ENCODE results near the gene CCT4.
"Not testable (repeated sequence)": the region's sequence is repeated elsewhere in the genome, so short reads cannot be mapped to it uniquely, and the experiment has no call there.

Gene CCT4

GRCh38 chr2:61882850-61883249 lies 5.6 kb downstream of the CCT4 start:
- DNase-seq (ENCODE audit: low read depth in 2 of 3, low spot score in 2 of 3) = no peak

- not testable (repeated sequence) for DNase-seq (ENCODE audit: low read depth in 2 of 3, low spot score in 2 of 3)
These were observed 9.1 kb downstream of the CCT4 start for GRCh38 chr2:61879351-61879750.

- no peak for DNase-seq (ENCODE audit: low read depth in 2 of 3, low spot score in 2 of 3)
These were observed 9.7 kb downstream of the CCT4 start for GRCh38 chr2:61878761-61879160.

GRCh38 chr2:61877571-61878245 lies 10.7 kb downstream of the CCT4 start:
- DNase-seq (ENCODE audit: low read depth in 2 of 3, low spot score in 2 of 3) = no peak

GRCh38 chr2:61876400-61876799 lies 12.1 kb downstream of the CCT4 start:
- no peak for DNase-seq (ENCODE audit: low read depth in 2 of 3, low spot score in 2 of 3)

- DNase-seq (ENCODE audit: low read depth in 2 of 3, low spot score in 2 of 3) = not testable (repeated sequence)
These were observed 21.9 kb downstream of the CCT4 start for GRCh38 chr2:61866482-61867089.

GRCh38 chr2:61862085-61862484 lies 26.4 kb downstream of the CCT4 start:
- DNase-seq (ENCODE audit: low read depth in 2 of 3, low spot score in 2 of 3) = no peak

- DNase-seq (ENCODE audit: low read depth in 2 of 3, low spot score in 2 of 3) = no peak
These were observed 31.2 kb downstream of the CCT4 start for GRCh38 chr2:61857224-61857623.

GRCh38 chr2:61855318-61855613 lies 33.2 kb downstream of the CCT4 start:
- DNase-seq (ENCODE audit: low read depth in 2 of 3, low spot score in 2 of 3) = no peak

GRCh38 chr2:61854564-61855317 lies 33.7 kb downstream of the CCT4 start:
- peak; percentile 4 to 61 (median 51) for DNase-seq (ENCODE audit: low read depth in 2 of 3, low spot score in 2 of 3)

- DNase-seq (ENCODE audit: low read depth in 2 of 3, low spot score in 2 of 3) = peak; percentile 58 to 78 (median 62)
These were observed 34.5 kb downstream of the CCT4 start, which contains the start of gene FAM161A for GRCh38 chr2:61853847-61854563. Gene FAM161A, minus strand, starts transcription at chr2:61854060. Its CDS starts 19 bp downstream, at chr2:61854041.

GRCh38 chr2:61853086-61853846 lies 35.2 kb downstream of the CCT4 start:
- DNase-seq (ENCODE audit: low read depth in 2 of 3, low spot score in 2 of 3) = no peak

GRCh38 chr2:61851270-61851669 lies 37.2 kb downstream of the CCT4 start:
- not testable (repeated sequence) for DNase-seq (ENCODE audit: low read depth in 2 of 3, low spot score in 2 of 3)

- no peak for DNase-seq (ENCODE audit: low read depth in 2 of 3, low spot score in 2 of 3)
These were observed 43.1 kb downstream of the CCT4 start for GRCh38 chr2:61845320-61845719.

GRCh38 chr2:61841286-61841685 lies 47.2 kb downstream of the CCT4 start:
- no peak for DNase-seq (ENCODE audit: low read depth in 2 of 3, low spot score in 2 of 3)

- no peak for DNase-seq (ENCODE audit: low read depth in 2 of 3, low spot score in 2 of 3)
These were observed 53.6 kb downstream of the CCT4 start for GRCh38 chr2:61834893-61835292.

- no peak for DNase-seq (ENCODE audit: low read depth in 2 of 3, low spot score in 2 of 3)
These were observed 54.5 kb downstream of the CCT4 start for GRCh38 chr2:61833971-61834370.

GRCh38 chr2:61832183-61832841 lies 56.1 kb downstream of the CCT4 start:
- no peak for DNase-seq (ENCODE audit: low read depth in 2 of 3, low spot score in 2 of 3)

- no peak for DNase-seq (ENCODE audit: low read depth in 2 of 3, low spot score in 2 of 3)
These were observed 66.2 kb downstream of the CCT4 start for GRCh38 chr2:61822255-61822654.

Measured in activated CD8-positive, alpha-beta memory T cell treated with anti-CD3 and anti-CD28 coated beads for 48 hours (primary cell).